ENCODE data around the gene TRIM24.

- TF ChIP-seq CTCF (conservative IDR thresholded peaks at IDR 0.05; ENCODE audit: low read length): no peak
- no peak for TF ChIP-seq EZH2phosphoT487 (IDR thresholded peaks at IDR 0.05; ENCODE audit: borderline replicate concordance, low read depth, low read length)
Measured at GRCh38 chr7:138625084-138625848, 165.2 kb downstream of the TRIM24 start.
